IPS-20b (cell line): ENCODE measurements around the gene PCDH1.

Experiments used
- H3K27ac ChIP-seq: one replicate; pipeline ENCODE4 v1.5.1; 2013; ENCODE audit warnings: low read length
- H3K27me3 ChIP-seq: 2 replicates; pipeline ENCODE4 v1.6.1; 2013; ENCODE audit warnings: mild to moderate bottlenecking, low read length, inconsistent platforms; ENCODE audit not compliant: insufficient read depth
- H3K36me3 ChIP-seq: 2 replicates; pipeline ENCODE4 v1.6.1; 2013; ENCODE audit warnings: low read depth, mild to moderate bottlenecking, inconsistent platforms, low read length, moderate library complexity; ENCODE audit not compliant: insufficient read depth
- H3K4me1 ChIP-seq: 2 replicates; pipeline ENCODE4 v1.6.1; 2013; ENCODE audit warnings: mild to moderate bottlenecking, control low read depth, inconsistent platforms, low read length, moderate library complexity; ENCODE audit not compliant: insufficient read depth
- H3K4me3 ChIP-seq: 2 replicates; pipeline ENCODE4 v1.5.1; 2013; ENCODE audit warnings: mild to moderate bottlenecking, low read length, inconsistent platforms
- H3K9ac ChIP-seq: 2 replicates; pipeline ENCODE4 v1.6.1; 2013; ENCODE audit warnings: low read depth, mild to moderate bottlenecking, inconsistent platforms, low read length, moderate library complexity
- H3K9me3 ChIP-seq: 2 replicates; pipeline ENCODE4 v1.6.1; 2013; ENCODE audit warnings: mild to moderate bottlenecking, low read depth, low read length, inconsistent platforms; ENCODE audit not compliant: insufficient read depth

The PCDH1 gene

DNA sequence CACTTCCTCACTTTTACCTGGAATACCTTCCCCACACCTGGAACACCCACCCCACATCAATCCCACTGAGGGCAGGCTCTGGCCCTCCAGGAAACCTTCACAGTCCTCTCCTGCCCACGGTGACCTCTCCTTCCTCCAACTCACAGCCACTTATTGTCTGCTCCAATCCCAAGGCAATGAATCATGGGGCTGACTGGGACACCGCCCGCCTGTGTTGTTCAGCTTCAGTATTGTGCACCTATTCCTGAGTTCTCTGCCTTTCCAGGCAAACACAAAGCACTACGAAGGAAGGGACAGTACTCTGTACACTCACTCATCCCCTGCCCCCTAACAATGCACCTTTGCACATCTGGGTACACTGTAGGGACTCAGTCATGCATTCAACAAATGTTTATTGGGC lies 7.3 kb downstream of the PCDH1 start:
- Histone ChIP-seq H3K27ac (peak overlapping the region; percentile 14), H3K4me3 (no peak overlapping the region), H3K9me3 (no peaks in the 10 kb centered on the region), H3K4me1 (peaks cover 44% of the 10 kb centered on the region), H3K27me3 (peaks cover 13% of the 10 kb centered on the region; the same call in 1 of the 2 replicates), H3K36me3 (peaks cover 46% of the 10 kb centered on the region), H3K9ac (peak overlapping the region; percentile 3; the same call in 1 of the 2 replicates)

DNA sequence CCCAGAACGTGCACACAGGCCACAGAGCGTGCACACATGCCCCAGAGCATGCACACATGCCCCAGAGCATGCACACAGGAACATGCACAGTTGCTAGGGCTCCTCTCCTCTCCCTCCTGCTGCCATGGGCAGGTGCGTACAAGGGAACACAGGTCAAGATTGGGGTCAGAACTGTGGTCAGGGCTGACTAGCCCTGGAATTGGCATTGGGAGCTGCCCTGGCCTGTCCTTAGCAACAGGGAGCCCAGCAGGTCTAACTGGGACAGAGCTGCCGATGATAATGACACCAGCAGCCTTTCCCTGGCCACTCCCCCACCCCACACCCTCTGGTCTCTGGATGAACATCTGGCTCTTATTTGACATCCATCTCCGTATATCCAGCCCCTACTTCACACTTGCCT lies 8.0 kb downstream of the PCDH1 start:
- no peak overlapping the region for H3K4me3 ChIP-seq
- H3K27me3 ChIP-seq: peaks cover 12% of the 10 kb centered on the region; the same call in 1 of the 2 replicates
- peak overlapping the region; percentile 3; the same call in 1 of the 2 replicates for H3K9ac ChIP-seq
- H3K36me3 ChIP-seq: peaks cover 52% of the 10 kb centered on the region
- no peak overlapping the region for H3K27ac ChIP-seq
- H3K4me1 ChIP-seq: peaks cover 44% of the 10 kb centered on the region
- H3K9me3 ChIP-seq: no peaks in the 10 kb centered on the region

DNA sequence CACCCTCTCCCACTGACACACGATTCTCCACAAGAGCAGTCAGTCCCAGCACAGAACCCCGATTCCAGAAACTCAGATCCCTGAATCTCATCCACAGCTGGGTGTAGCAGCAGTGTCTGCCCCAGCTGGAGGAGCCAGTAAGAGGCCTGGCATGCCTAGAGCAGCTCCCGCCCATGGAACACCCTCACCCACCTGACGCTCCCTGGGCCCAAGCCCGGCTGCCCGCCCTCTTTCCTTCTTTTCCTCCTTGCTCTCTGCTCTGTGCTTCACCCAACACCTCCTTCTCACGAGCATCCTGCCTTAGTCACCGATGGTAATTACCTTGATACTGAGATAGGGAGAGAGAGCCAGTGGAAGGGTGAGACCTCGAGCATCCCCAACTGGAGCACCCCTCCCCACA lies 8.7 kb downstream of the PCDH1 start:
- no peak overlapping the region for H3K9ac ChIP-seq
- H3K4me3 ChIP-seq: no peak overlapping the region
- no peaks in the 10 kb centered on the region for H3K9me3 ChIP-seq
- peaks cover 37% of the 10 kb centered on the region for H3K4me1 ChIP-seq
- H3K27me3 ChIP-seq: peaks cover 5% of the 10 kb centered on the region; the same call in 1 of the 2 replicates
- no peak overlapping the region for H3K27ac ChIP-seq
- H3K36me3 ChIP-seq: peaks cover 59% of the 10 kb centered on the region

DNA sequence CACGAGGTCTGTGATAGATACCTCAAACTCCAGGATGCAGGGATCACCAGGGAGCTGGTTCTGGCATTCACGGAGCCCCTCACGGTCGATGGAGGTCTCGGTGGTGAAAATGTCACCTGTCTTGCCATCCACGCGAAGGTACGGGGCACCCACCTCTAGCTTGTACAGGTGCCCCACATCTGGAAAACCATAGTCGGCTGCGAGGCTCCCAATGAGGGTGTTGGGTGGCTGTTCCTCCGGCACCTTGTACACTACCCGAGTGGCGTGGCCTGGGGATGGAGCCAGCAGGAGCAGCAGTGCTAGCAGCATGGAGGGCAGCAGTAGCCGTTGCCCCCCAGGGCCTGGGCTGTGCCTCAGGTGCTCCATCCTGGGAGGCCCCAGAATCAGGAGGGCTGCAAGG lies 9.2 kb downstream of the PCDH1 start:
- Histone ChIP-seq H3K9ac (no peak overlapping the region), H3K36me3 (peaks cover 64% of the 10 kb centered on the region), H3K9me3 (no peaks in the 10 kb centered on the region), H3K27ac (no peak overlapping the region), H3K27me3 (peaks cover 2% of the 10 kb centered on the region; the same call in 1 of the 2 replicates), H3K4me3 (no peak overlapping the region), H3K4me1 (peaks cover 33% of the 10 kb centered on the region)

DNA sequence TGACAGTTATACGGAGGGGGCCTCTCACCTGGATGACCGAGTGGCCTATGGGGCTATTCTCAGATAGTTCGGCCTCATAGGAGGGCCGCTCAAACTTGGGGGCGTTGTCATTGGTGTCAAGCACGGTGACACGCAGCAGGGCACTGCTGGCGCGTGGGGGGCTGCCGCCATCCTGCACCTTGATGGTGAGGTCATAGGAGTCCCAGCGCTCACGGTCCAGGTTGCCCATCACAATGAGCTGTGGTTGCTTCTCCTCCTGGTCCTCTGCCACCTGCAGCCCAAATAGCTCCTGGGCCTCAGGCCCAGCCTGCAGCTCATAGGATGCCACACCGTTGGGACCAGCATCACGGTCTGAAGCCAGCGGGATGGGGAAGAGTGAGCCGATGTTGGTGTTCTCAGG lies 9.7 kb downstream of the PCDH1 start:
- Histone ChIP-seq H3K4me3 (no peak overlapping the region), H3K27ac (no peak overlapping the region), H3K4me1 (peaks cover 28% of the 10 kb centered on the region), H3K27me3 (no peaks in the 10 kb centered on the region), H3K9me3 (no peaks in the 10 kb centered on the region), H3K9ac (no peak overlapping the region), H3K36me3 (peaks cover 69% of the 10 kb centered on the region)

DNA sequence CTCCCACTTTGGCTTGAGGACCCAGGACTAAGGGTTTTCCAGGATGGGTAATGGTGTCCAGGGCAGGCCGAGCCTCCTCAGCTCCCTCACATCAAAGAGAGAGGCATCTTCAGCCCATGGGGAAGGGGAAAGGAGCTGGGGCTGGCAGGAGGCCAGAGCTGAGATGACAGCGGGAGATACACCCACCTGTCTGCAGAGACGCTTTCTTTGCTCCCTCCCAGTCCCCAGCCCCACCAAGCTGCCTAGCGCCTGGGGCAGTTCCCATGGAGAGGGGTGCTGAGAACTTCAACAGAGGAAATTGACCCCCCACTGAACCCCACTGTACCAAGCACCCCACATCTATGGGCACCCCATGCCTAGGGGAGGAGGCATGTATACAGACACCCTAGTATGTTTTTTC lies 10.6 kb downstream of the PCDH1 start:
- no peaks in the 10 kb centered on the region for H3K9me3 ChIP-seq
- H3K27ac ChIP-seq: no peak overlapping the region
- peaks cover 78% of the 10 kb centered on the region for H3K36me3 ChIP-seq
- no peaks in the 10 kb centered on the region for H3K27me3 ChIP-seq
- H3K4me3 ChIP-seq: no peak overlapping the region
- H3K4me1 ChIP-seq: peaks cover 28% of the 10 kb centered on the region
- H3K9ac ChIP-seq: no peak overlapping the region

DNA sequence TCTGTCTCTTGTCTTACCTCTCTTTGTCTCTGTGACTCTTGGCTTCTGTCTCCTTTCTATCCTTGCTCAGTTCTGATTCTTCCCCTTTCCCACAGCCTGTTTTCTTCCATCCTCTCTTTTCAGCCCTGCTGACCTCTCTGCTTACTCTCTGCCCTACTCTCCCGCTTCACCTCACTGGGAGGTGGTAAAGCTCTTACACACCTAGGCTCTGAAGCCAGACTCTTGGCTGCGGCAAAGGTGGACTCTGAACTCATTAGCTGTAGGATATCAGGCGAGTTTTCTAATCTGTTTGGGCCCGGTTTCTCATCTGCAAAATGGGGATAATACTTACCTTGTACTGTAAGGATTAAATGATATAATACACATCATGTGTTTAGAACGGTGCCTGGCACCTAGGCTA lies 11.1 kb downstream of the PCDH1 start:
- Histone ChIP-seq H3K27me3 (no peaks in the 10 kb centered on the region), H3K36me3 (peaks cover 83% of the 10 kb centered on the region), H3K4me1 (peaks cover 23% of the 10 kb centered on the region), H3K9me3 (no peaks in the 10 kb centered on the region), H3K27ac (no peak overlapping the region), H3K4me3 (no peak overlapping the region), H3K9ac (no peak overlapping the region)

DNA sequence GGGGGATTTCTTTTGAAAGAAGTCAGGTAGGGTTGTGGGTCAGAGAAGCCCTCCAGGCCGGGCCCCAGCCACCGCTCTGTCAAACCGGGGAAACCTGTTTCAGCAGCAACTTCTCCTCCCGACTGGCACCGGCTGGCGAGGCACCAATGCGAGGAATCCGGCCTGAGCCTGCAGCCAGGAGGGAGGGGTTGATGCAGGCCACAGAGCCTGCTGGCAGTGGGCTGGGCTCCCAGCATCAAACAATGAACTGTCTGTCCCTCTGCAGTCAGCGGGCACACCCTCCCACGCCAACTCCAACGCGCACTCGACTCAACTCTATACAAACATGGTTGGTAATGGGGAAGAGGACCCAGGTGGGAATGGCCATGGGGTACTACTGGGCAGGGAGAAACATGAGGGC lies 12.1 kb downstream of the PCDH1 start:
- Histone ChIP-seq H3K27me3 (no peaks in the 10 kb centered on the region), H3K27ac (no peak overlapping the region), H3K9ac (no peak overlapping the region), H3K4me3 (no peak overlapping the region), H3K4me1 (peaks cover 15% of the 10 kb centered on the region), H3K36me3 (peaks cover 86% of the 10 kb centered on the region), H3K9me3 (no peaks in the 10 kb centered on the region)

DNA sequence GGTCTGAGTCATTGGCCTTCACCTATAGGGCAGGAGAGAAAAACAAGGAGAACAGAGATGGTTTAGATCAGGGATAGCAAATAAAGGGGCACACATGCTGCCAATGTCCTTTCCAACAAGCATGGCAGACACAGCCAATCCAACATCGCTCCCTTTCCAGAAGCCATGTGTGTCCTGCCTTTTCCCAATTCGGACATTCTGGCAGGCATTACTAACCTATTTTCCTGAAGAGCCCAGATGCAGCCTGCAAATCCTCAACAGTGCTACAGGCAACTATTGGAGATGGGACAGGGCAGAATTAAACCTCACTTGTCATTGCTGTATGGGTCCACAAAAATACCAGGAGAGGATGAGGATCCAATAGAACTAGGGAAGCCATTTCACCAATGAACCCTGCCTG lies 12.8 kb downstream of the PCDH1 start:
- peaks cover 8% of the 10 kb centered on the region for H3K4me1 ChIP-seq
- no peaks in the 10 kb centered on the region for H3K9me3 ChIP-seq
- no peak overlapping the region for H3K4me3 ChIP-seq
- no peak overlapping the region for H3K9ac ChIP-seq
- H3K27ac ChIP-seq: no peak overlapping the region
- H3K36me3 ChIP-seq: peaks cover 84% of the 10 kb centered on the region
- H3K27me3 ChIP-seq: no peaks in the 10 kb centered on the region

DNA sequence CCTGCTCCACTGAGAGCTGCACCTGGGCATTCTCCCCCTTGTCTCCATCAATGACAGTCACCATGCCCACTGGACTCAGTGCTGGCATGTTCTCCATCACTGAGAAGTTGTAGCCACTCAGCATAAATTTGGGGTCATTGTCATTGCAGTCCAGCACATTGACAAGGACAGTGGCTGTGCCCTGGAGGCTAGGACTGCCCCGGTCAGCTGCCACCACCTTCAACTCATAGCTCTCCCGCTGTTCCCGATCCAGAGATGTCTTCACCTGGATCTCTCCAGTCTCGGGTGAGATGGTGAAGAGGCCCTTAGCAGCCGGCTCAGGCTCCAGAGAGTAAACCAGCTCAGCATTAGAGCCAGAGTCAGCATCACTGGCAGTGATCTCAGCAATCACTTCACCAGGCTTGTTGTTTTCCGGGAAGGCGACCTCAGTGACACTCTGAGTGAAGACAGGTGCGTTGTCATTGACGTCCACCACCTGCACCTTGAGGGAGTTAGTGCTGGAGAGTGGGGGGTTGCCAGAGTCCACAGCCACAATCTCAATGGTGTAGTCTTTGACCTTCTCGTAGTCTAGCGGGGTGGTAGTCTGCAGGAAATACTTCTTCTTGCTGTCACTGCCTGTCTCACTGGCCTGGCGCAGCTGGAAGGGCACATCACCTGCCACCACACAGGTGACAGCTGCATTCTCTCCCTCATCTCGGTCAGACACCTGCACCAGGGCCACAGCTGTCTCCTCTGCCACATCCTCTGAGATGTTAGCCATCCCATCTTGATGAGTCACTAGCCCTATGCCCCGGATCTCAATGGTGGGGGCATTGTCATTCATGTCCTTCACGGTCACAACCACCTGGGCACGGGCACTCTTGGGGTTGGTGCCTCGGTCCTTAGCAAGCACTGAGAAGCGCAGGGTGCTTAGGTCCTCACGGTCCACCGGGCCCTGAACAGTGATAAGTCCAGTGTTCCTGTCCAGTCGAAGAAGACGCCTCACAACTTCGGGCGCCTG lies 13.5 kb downstream of the PCDH1 start:
- Histone ChIP-seq H3K4me1 (peaks cover under 1% of the 10 kb centered on the region; the same call in 1 of the 2 replicates), H3K36me3 (peaks cover 84% of the 10 kb centered on the region), H3K9ac (no peak overlapping the region)

DNA sequence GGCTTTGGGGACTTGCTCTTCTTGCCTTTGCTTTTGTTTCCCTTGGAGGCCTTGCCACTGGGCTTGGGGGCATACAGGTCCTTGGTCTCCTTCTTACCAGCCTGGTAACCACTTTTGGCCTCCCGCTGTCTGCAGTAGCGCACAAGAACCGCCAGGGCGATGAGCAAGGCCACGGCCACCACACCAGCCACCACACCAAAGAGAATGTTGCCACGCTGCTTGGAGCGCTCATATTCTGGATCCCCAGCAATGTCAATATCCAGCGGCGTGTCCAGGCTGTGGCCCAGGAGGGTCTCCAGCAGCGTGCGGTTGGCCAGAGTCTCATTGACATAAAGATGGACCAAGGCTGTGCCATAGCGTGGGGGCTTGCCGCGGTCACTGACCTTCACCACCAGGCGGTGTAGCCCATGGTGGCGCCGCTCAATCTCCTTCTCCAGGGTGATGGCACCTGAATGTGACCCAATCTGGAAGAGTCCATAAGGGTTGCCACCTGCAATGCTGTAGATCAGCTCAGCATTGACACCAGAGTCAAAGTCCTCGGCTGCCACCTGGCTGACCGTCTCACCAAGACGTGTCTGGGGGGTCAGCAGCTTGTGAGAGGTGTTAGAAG lies 14.5 kb downstream of the PCDH1 start:
- Histone ChIP-seq H3K36me3 (peaks cover 75% of the 10 kb centered on the region), H3K9me3 (no peaks in the 10 kb centered on the region), H3K27me3 (no peaks in the 10 kb centered on the region), H3K4me1 (peaks cover 2% of the 10 kb centered on the region; the same call in 1 of the 2 replicates), H3K27ac (no peak overlapping the region), H3K9ac (no peak overlapping the region), H3K4me3 (no peak overlapping the region)

More for the DNA sequence above, 13.5 kb downstream of the PCDH1 start:
- no peaks in the 10 kb centered on the region for H3K27me3 ChIP-seq
- H3K27ac ChIP-seq: no peak overlapping the region
- H3K9me3 ChIP-seq: no peaks in the 10 kb centered on the region
- H3K4me3 ChIP-seq: no peak overlapping the region
